Measurements from ENCODE around the gene ARSG.
"Not testable (repeated sequence)": the region's sequence is repeated elsewhere in the genome, so short reads cannot be mapped to it uniquely, and the experiment has no call there.

DNA sequence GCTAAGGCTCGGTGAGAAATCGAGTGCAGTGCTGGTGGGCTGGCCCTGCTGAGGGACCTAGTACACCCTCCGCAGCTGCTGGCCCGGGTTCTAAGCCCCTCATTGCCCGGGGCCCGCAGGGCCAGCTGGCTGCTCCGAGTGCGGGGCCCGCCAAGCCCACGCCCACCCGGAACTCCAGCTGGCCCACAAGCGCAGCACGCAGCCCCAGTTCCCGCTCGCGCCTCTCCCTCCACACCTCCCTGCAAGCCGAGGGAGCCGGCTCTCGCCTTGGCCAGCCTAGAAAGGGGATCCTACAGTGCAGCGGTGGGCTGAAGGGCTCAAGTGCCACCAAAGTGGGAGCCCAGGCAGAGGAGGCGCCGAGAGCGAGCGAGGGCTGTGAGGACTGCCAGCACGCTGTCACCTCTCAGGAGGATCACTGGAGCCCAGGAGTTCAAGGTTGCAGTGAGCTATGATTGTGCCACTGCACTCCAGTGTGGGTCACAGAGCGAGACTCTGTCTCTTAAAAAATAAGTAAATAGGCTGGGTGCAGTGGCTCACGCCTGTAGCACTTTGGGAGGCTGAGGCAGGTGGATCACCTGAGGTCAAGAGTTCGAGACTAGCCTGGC is 17.9 kb downstream of the ARSG start:
- TF ChIP-seq, protein P1, sequence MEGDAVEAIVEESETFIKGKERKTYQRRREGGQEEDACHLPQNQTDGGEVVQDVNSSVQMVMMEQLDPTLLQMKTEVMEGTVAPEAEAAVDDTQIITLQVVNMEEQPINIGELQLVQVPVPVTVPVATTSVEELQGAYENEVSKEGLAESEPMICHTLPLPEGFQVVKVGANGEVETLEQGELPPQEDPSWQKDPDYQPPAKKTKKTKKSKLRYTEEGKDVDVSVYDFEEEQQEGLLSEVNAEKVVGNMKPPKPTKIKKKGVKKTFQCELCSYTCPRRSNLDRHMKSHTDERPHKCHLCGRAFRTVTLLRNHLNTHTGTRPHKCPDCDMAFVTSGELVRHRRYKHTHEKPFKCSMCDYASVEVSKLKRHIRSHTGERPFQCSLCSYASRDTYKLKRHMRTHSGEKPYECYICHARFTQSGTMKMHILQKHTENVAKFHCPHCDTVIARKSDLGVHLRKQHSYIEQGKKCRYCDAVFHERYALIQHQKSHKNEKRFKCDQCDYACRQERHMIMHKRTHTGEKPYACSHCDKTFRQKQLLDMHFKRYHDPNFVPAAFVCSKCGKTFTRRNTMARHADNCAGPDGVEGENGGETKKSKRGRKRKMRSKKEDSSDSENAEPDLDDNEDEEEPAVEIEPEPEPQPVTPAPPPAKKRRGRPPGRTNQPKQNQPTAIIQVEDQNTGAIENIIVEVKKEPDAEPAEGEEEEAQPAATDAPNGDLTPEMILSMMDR (optimal IDR thresholded peaks at IDR 0.05 in 1 of 3, IDR thresholded peaks at IDR 0.05 in 1 of 3, conservative IDR thresholded peaks at IDR 0.05 in 1 of 3; ENCODE audit: extremely low read depth in 1 of 3, insufficient read depth in 2 of 3, low read length in 3 of 3): not testable (repeated sequence)
- TF ChIP-seq EZH2 (IDR thresholded peaks at IDR 0.05; ENCODE audit: low read length): not testable (repeated sequence)
